DMS79 treated with DMSO at 0.1 percent for 48 hours (cell line): Measurements from ENCODE around the gene MYO6.

Experiments
- DNase-seq: peaks from one replicate; lab custom pipeline; 2025; lab: John Stamatoyannopoulos, UW

MYO6 gene

DNA sequence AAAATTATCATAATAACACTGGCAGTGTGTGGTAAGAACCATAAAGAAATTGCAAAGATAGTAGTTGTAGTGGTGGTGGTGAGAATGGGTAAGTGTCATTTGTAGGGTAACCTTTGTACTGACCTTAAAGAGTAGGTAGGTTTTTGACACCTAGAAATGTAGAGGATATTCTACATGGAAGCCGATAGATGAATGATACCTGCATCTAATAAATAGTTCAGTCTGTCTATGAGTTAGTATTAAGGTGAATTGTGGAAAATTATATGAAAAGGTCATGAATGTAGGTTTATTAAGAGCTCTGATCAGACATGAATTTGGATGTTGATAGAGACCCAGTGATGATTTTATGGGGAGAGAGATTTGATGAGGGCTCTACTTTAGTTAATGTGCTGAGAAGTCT lies 78.1 kb downstream of the MYO6 start:
- no peak for DNase-seq

DNA sequence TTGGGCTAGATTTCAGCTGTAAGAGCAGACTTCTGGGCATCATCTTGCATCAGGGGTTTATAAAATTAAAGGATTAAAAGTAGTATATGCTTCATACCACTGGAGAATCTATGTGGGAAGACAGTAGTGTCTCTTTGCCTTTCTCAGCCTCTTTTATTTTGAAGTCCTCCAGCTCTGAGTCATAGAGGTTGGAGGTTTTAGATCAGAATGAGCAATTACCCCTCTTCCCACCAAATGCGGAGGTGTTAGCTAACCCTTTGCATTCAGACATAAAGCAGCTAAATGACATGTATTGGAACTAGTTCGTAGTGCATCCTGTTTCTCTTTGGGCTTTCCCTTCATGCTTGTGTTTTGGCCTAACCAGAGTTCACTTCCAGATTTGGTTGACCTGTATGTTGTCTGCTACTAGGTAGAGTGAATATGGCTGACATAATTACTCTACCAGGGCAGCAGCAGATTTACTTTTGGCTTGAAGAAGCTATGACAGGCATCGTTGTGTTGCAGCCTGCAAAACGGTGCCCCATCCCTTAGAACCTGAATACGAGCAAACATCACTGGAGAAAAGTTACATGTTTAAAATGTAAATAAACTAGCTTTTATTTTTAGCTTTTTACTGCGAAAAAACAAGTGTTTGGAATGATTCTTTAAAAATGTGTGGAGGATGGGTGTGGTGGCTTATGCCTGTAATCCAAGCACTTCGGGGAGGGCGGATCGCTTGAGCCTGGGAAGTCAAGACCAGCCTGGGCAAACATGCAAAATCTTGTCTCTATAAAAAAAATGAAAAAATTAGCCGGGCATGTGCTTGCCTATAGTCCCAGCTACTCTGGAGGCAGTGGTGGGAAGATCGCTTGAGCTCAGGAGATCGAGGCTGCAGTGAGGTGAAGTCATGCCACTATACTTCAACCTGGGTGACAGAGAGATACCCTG lies 82.2 kb downstream of the MYO6 start:
- no peak for DNase-seq

DNA sequence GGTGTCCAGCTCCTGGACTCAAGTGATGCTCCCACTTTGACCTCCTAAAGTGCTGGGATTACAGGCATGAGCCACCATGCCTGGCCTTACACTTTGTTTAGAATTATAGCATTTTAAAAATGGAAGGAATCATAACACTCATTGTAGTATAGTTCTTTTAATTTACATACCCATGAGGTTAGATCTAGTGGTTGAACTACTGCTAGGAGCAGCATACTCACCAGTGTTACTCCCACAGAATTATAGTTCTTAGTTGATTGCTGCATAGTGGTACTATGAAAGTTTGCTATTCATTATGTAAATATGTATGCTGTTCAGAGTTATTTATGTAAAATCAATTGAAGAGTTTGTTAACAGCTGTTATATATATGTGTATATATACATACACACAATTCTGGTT lies 85.4 kb downstream of the MYO6 start:
- no peak for DNase-seq

DNA sequence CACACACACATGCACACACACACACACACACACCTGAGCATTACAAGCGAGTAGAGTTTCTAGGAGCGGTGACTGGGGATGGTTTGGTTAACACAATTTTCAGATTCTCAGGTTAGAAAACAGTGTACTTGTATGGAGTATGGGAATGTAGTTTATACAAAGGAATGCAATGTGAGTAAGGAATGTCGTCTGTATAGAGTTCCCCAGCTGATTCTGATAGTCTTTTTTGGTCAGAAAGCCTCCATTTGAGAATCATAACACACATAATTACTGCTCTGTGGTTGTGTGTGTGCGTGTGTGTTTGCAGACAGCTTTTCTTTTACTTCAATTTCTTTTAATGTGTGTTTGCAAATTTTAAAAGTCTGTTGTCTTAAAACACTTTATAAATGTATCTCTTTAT lies 93.2 kb downstream of the MYO6 start:
- no peak for DNase-seq

DNA sequence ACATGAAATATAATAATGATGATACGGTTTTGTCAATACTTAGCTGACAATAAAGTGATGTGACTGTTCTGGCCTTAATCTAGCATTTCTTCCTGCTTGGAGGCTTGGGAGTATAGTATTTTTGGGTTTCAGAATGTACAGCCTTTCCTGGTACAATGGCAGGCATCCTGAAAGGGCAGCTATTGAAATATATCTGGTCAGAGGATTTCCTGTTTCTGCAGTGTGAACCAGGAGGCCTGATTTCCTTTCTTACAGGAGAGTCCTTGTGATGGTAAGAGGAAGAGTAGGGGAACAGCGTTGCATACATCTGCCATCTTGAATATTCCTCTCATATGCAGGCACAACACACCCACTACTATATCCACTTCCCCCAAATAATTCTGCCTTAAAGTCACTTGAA lies 93.7 kb downstream of the MYO6 start:
- no peak for DNase-seq

DNA sequence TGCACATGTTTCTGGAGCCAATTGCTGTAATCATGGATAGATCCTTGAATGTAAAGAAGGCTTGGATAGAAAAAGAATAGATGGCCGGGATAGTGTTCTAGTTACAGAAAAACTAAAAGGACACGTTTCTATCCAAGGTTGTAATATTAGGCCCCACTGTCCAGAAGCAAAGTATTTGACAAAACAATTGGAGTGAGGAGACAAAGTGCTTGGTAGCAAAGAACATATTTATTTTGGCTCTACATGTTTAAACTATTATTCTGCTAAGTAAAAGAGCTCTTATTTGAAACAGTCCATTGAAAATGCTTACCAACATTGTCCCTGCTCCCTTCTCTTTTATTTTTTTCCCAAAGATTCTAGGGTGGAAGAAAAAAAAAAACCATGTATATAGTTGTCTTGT lies 94.4 kb downstream of the MYO6 start:
- DNase-seq = no peak

DNA sequence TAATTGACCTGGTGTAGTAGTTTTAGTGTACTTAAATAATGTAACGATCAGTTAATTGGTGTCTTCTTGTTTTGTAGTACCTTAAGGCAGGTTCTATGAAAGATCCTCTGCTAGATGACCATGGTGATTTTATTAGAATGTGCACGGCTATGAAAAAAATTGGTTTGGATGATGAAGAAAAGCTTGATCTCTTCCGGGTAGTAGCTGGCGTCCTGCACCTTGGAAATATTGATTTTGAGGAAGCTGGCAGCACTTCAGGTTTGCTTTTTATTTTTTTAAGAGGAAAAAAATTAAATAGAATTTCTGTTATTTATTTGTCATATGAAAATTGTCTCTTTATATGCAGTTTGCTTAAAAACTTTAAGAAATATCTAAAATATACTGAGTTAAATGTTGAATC lies 99.2 kb downstream of the MYO6 start:
- no peak for DNase-seq

DNA sequence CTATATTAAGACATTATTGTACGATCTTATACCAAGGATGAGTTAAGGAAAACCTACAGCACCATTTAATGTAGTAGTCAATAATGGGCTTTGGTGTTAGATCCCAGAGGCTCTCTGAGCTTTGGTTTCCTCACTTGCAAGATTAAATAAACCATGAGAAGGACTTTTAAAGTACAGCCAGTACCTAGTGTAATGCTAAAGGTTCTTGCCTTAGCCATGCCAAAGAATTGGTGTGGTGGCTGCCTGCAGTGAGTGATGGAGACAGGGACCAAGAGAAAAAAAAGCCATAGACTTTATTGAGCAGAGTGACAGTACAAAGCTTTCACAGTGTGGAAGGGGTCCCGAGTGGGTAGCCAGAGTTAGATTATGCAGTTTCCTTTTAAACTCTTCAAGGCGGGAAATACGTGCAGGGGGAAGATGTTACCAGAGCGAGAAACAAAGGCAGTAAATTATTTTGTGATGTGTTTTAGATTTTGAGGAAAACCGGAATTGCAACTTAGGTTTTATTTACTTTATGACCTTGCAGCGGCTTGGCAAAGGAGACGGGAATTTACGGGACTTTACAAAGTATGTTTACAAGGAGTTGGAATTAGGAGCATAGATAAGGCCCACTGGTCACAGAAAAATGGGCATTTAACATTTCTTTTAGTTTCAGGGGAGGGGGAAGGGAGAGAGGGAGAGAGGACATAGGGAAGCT lies 100.4 kb downstream of the MYO6 start:
- DNase-seq = no peak

DNA sequence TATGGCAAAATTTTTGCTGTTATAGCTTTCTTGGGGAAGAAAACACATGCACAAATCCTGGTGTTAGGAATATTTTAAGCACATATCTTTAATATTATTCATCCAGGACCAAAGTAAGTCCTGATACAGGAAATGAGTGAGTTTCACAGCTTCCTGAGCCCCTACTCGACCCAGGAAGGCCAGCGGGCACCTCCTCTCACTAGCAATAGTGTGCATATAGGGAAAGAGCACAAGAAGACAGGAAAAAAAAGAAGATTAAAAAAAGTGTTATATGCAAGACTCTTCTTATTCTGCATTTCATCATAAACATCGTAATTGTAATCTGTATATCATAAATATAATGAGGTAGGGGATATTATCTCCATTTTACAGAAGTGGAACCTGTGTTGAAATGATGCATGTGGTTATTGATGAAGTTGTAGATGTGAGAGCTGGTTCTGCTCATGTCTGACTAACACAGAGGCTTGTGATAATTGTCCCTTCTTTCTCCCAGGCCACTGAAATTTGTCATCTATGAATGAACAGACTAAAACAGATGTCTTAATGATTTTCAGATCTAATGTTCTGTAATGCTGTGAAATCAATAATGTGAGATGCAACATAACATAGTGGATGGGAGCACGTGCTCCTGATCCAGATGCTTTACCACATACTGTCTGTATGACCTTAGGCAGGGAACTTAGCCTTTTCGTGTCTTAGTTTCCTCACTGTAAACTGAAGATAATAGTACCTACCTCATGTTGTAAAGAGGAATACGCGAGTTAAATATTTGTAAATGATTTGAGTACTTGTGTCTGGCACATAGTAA lies 101.2 kb downstream of the MYO6 start:
- DNase-seq = no peak

DNA sequence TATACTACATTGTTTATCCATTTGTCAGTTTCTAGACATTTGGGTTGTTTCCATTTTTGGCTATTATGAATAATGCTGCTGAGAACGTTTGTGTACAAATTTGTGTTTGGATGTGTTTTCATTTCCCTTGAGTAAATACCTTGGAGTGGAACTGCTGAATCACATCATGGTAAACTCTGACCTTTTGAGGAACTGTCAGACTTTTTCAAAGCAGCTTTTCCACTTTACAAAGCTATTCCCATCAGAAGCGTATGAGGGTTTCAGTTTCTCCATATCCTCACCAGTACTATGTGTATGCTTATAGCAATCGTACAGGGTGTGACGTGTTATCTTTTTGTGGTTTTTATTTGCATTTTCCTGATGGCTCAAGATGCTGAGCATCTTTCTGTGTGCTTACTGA lies 103.7 kb downstream of the MYO6 start:
- DNase-seq = no peak

DNA sequence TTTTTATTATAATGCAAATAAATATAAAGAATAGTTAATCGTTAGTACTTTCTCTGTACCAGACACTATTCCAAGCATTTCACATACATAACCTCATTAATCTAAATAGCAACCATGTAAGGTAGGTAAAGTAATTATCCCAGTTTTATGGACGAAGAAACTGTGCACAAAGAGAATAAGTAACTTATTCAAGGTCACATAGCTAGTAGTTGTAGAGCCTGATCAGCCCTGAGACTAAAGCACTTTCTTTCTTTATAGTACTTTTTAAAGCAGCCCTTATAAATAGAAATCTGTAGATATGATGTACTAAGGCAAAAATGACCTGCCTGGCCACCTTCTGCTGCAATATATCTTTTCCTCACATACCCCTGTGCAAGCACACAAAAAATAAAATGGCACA lies 104.8 kb downstream of the MYO6 start:
- DNase-seq = no peak

DNA sequence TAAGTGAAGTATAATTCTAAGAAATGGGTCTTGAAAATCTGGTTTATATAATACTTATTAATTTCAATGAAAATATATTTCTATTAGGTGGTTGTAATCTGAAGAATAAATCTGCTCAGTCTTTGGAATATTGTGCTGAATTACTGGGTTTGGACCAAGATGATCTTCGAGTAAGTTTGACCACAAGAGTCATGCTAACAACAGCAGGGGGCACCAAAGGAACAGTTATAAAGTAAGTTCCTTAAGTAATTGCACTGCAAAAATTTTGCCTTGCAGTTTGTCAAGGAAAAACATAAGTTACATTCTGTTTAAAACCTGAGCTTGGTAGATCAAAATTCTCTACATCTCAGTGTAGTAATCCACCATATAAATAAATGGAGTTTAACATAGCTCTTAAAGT lies 106.0 kb downstream of the MYO6 start:
- DNase-seq = no peak

DNA sequence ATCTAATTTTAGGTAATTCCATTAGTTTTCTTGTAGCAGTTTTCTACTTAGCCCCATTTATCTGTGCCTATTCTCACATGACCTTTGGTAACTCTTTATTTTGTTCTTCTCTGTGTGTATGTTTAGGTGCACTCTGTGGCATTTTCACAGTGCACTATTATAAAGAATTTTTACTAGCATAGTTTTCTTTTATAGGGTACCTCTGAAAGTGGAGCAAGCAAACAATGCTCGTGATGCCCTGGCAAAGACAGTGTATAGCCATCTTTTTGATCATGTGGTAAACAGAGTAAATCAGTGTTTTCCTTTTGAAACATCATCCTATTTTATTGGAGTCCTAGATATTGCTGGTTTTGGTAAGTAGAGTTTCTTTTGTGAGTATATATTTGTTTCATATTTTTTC lies 107.9 kb downstream of the MYO6 start:
- no peak for DNase-seq

DNA sequence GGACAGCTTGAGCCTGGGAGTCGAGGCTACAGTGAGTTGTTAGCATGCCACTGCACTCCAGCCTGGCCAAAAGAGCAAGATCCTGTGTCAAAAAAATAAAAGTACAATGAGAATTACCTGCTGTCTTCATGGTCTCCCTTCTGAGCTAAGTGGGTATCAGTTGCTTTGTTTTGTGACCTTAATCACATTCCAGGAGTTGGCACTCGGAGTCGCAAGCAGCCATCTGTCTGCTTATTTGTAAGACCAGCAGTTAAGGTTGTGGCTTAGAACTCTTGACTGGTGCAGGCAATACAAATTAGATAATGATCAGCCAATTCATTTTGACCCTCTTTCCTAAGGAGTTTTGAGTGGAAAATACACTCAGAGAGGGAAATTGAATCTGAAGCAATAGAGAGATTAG lies 114.0 kb downstream of the MYO6 start:
- no peak for DNase-seq

DNA sequence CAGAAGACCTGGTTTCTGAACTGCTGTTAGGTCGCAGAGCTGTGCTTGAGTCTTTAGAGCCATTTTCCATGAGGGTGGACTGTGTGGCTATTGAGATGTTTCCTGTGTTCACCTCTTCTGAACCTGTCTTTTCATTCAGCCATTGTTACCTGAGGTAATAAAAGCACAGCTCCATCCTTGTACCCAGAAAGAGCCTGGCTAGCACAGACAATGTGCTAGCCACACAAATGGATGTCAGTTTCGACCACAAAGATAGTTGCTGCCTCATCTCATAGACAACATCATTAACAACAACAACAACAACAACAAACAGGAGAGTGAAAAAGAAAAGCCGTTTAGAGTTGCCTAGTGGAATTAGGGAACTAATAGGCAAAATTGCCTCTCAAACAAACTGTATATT lies 114.7 kb downstream of the MYO6 start:
- no peak for DNase-seq

DNA sequence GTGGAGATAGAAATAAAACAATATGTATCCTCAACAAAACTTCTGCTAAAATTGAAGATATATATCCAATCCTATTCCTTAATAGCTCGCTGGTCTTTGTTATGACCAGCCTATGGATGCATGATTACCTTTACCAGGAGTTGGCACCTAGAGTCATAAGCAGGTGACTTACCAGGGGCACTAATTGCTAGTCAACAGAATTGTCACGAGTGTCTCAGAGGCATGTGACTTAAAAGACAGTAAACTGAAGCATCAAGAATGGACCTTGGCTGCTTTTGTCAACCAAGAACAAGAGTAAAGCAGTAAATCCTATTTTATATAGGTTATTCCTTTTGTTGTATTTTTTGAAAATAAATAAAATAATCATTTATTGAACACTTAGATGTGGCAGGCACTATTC lies 115.4 kb downstream of the MYO6 start:
- DNase-seq = no peak

DNA sequence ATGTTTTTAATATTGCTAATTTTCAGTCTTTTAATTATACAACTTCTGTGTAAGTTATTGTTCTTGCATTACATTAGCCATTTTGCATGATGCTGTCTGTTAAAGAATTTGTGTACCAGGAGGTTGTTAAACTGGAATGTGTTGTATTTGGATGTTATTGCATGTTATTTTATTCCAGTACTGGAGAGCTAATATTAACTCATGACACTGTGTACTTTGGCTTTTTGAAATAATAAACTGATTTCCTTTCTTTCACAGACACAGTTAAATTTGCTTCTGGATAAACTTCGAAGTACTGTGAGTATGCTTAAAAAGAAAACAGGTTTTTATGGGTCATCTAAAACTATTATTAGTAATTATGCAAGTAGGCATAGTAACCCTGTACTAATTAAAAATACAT lies 121.3 kb downstream of the MYO6 start:
- DNase-seq = no peak

DNA sequence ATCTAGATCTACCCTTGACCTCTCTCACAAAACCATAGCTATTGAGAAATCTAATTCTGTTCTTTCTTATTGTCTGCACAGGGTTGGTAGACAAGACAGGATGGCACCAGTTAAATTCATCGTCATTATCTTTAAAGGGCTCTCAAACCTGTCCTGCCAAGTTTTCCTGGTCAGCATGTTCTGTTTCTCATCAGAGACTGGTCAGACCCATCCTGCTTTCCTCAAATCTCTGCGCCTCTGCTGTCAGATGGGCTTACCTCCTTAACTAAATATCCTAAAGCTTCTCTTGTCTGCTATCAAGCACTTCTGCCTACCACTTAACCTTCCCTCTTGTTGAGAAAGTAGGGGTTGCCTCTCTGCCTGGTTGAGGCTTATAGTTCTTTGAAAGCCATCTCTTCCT lies 125.2 kb downstream of the MYO6 start:
- DNase-seq = no peak

DNA sequence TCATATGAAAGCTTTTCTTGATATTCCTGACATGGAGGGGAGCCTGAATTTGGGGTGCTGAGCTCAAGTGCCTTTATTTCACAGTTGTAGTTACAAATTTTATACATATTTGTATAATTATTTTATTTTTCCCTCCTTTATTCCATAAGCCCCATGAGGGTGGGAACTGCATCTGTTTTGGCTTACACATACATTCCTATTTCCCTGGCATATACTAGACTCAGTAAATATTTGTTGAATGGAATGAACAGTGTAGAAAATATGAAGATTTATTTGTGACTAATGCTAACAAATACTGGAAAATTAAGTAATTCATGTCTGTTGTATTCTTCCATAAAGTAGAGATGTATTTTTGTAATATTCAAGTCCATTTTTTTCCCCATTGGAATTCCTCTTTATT lies 127.1 kb downstream of the MYO6 start:
- no peak for DNase-seq

DNA sequence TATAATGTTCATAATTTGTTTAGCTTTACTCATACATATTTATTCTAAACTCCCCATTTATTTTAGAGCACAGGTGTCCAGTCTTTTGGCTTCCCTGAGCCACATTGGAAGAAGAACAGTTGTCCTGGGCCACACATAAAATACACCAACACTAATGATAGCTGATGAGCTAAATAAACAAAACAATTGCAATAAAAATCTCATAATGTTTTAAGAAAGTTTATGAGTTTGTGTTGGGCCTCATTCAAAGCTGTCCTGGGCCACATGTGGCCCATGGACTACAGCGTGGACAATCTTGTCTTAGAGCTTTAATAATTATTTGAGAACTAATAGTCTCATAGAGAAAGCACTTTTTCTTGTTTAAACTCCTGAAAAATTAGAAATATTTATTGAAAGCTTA lies 131.3 kb downstream of the MYO6 start:
- no peak for DNase-seq

DNA sequence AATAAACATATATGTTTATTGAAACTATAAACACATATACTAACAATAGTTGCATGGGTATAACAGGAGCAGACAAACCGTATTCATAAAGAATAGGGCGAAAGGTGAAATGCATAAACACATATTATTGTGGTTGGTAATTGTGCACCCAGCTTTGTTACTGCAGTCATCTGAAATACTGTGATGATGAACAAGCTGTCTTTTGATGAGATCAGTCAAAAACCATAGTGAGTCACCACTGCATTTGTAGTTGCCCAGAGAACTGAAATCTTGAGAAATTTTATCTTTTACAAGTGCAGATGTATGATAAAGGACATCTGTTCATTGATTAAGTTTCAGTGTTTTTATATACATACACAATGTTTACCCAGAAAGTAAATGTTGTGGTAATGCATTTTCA lies 133.7 kb downstream of the MYO6 start:
- no peak for DNase-seq

DNA sequence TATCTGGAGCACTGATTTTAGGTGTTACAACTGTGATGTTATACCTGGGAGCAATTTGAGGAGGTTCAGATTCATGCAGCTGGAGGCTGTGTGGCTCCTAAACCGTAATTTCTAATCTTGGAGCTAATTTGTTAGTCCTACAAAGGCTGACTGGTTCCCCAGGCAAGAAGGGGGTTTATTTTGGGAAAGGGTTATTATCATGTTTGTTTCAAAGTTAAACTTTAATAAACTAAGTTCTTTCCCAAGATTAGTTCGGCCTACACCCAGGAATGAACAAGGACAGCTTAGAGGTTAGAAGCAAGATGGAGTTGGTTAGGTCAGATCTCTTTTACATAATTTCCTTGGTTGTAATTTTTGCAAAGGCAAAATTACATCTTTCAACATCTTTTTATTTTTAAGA lies 135.8 kb downstream of the MYO6 start:
- DNase-seq = no peak

DNA sequence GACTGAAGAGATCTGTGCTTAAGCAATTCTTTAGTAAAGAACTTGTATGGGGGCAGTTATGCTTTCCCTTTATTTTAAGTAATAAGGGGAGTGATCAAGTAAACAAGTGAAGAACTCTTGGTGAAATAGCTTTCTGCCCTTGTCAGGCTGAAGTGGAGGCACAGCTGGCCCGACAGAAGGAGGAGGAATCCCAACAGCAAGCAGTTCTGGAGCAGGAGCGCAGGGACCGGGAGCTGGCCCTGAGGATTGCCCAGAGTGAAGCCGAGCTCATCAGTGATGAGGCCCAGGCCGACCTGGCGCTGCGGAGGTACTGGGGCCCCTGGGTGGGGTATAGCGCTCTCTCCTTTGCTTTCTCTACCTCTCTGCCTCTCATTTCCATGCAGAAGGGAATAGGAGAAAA lies 143.3 kb downstream of the MYO6 start:
- DNase-seq = no peak
